CD4-positive, alpha-beta T cell treated with Interferon alpha-2 for 1 hour (primary cell): ENCODE data around the gene TSSK2.

ENCODE experiments used
- DNase-seq, 2 donors: peaks; one replicate each; pipeline ENCODE4 v3.0.0-alpha.2; 2020 to 2022

TSSK2 gene

GRCh38 chr22:19106886-19107729 is 24.0 kb upstream of the TSSK2 start:
- no peak for DNase-seq

GRCh38 chr22:19107730-19108074 is 23.4 kb upstream of the TSSK2 start:
- DNase-seq = no peak

GRCh38 chr22:19108807-19109197 is 22.3 kb upstream of the TSSK2 start:
- DNase-seq = no peak

DNA sequence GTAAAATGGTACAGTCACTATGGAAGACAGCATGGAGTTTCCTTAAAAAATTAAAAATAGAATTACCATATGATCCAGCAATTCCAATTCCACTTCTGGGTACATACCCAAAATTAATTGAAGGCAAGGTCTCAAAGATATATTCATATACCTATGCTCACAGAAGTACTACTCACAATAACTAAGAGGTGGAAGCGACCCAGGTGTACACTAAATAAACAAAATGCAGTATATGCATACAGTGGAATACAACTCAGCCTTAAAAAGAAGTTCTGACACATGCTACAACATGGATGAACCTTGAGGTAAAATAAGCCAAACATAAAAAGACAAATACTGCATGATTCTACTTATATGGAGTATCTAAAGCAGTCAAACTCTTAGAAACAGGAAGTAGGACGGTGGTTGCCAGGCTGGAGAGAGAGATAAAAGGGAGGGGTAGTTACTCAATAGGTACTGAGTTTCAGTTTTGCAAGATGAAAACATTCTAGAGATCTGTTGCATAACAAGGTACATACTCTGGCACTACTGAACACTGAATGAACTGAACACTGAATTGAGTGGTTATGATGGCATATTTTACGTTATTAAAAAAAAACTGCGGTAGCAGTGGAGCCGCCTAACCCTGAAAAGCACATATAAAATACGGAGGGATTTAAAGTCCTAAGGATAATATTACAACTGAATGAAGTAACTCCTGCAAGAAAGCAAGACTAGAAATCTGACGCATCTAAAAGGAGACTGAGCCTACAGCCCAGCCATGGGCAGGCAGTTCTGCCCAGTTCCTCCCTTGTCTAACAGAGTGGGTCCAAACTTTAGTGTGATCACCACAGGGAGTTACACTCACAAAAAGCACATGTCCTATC is 21.7 kb upstream of the TSSK2 start:
- peak; percentile 71 to 80 for DNase-seq

DNA sequence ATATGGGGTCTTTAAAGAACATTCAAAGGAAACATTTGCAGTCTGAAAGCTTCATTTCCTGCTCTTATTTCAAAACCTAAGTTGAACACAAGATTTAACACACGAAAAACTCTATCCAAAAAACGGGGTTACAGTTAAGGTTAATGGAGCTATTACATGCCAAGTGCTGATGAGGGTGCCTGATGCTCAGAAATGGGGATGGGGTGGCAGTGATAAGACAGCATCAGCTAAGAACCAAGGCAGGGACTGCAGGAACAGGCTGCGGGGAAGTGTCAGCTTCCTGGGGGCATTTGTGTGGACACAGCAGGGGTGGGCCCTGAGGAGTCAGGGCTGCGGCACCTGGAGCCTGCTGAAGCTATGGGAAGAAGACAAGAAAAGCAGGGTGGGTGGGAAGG is 21.0 kb upstream of the TSSK2 start:
- peak in 1 of 2 donors; percentile 12 for DNase-seq

GRCh38 chr22:19110646-19111045 is 20.5 kb upstream of the TSSK2 start:
- DNase-seq = no peak

DNA sequence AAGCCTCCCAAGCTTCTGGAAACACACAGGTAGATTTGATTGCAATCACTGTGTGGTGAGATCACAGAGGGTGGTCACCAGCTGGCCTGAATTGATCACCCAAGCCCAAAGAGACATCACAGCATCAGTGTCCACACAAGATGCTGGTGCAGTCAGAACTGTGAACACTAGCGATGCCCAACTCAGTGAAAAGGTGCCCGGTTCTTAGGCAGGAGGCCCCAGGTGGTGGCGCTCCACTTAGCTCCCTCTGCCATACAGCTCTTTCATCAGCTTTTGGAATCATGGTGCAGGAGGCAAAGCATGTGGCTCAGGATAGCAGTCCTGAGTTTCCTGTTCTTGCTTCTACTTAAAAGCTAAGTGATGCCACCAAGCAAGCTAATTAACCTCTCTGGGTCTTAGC is 20.0 kb upstream of the TSSK2 start:
- no peak for DNase-seq

DNA sequence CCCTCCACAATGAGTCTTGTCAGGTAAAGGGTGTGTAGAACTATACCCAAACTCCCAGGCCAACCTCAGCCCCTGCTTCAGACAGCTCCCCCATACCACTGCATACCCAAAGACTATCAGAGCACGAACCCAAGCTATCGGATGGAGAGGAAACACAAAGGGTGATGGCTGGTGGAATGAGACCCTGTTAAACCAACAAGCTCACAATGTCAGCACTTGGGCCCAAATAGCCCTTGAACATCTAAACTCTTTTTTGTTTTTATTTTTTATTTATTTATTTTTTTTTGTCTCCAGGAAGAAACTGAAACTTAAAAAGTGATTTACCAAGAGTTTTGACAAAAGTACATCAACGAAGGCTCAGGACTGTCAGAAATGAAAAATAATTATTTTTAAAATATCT is 19.5 kb upstream of the TSSK2 start:
- DNase-seq = no peak

- no peak for DNase-seq
These were observed 17.7 kb upstream of the TSSK2 start for GRCh38 chr22:19113429-19113828.

DNA sequence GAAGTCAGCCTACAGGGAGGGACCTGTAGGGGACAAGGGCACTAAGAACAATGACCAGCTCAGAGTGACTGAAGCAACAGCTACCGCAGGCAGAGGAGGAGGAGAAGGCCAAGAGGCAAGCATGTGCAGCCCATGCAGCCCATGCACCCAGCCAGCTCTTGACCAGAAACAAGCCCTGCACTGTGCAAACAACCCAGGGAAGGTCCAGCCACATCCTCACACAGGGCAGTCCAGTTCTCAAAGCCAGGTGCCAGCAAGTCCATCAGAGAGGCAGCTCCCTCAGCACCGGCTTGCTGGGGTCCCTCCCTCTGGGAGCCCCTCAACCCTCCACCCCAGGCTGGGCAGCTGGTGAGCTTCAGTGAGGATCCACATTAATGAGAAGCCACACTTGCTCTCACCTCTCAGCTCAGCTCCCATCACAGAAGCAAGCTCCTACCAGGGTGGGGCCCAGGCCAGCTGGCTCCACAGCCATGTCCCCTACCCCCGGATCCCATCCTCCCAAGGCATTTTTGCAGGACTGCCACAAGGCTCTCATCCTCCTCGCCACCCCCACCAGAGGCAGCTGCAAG is 16.0 kb upstream of the TSSK2 start:
- DNase-seq = no peak

DNA sequence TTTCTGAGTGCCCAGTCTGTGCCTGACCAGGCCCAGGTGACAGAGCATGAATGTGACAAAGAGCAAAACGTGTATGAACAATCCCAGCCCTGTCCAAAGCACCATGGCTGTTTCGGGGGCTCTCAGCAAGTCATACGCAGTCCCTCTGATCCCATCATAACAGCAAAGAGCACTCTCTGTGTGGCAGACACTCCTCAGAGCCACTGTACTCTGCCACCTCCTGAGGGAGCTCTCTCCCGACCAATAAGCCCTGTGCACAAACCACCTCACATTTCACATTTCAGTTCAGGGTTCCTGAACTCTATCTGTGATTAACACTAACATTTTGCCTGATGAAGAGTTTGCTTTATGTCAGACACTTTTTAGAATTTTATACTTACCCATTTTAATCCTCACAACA is 15.5 kb upstream of the TSSK2 start:
- DNase-seq = peak in 1 of 2 donors; percentile 30

DNA sequence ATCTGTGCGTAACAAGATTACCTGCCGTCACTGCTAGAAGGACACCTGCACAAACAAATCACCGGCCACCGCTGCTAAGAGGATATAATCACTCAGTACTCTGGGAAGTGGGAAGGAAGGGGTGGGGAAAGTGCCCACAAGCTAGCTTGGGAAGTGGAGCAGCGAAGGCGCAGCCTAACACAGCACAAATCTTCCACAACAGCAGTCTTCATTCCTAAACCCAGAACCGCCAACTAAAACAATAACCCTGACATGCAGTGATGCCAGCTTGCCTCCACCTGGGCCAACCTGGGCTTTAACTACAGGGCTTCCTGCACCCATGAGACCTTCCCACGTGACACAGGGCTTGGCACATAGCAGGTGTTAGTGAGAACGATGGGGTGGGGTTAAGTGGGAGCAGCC is 14.0 kb upstream of the TSSK2 start:
- DNase-seq = no peak

- peak; percentile 6 to 20 for DNase-seq
These were observed 12.7 kb upstream of the TSSK2 start for GRCh38 chr22:19118329-19118880.

GRCh38 chr22:19119949-19120348 is 11.2 kb upstream of the TSSK2 start:
- DNase-seq = no peak

- DNase-seq = no peak
These were observed 10.1 kb upstream of the TSSK2 start for GRCh38 chr22:19120829-19121630.

- peak; percentile 17 to 25 for DNase-seq
These were observed 9.4 kb upstream of the TSSK2 start for GRCh38 chr22:19121631-19122142.

GRCh38 chr22:19122143-19122751 is 8.9 kb upstream of the TSSK2 start, which contains the start of gene DGCR2:
Gene DGCR2 (minus strand): TSS chr22:19122412. CDS start chr22:19122206, 206 bp downstream.
- DNase-seq = peak; percentile 96 to 97

GRCh38 chr22:19122752-19123492 is 8.2 kb upstream of the TSSK2 start:
- no peak for DNase-seq

DNA sequence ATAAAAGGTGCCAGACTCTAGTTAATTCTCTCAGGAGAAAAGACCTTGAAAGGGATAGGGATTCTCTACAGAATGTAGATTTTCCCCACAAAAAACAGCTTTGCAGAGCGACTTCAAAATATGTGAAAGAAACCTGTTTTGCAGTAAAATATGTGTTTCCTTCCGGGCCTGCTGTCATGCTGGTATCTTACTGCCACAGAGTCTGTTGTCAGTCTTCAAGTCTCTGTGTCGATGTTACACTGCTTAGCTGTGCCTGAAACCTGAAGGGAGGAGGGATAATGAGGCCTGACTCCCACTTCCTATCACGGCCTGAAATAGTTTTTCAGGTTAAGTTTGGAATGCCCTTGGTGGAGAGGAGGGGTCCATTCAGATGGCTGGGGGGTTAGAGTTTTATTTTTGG is 7.2 kb upstream of the TSSK2 start:
- no peak for DNase-seq

- DNase-seq = no peak
These were observed 6.7 kb upstream of the TSSK2 start for GRCh38 chr22:19124377-19124776.

- no peak for DNase-seq
These were observed 6.1 kb upstream of the TSSK2 start for GRCh38 chr22:19125011-19125410.
